GM23338 (cell line): ENCODE data around the gene EHMT2. TPM values are rescaled to one million over a fixed set of nuclear protein-coding genes. Genes with fewer than 3 reads are reported as not detected.
A peak's percentile ranks its signal among the peaks of the same experiment; 100 is the strongest.

Experiments
- ATAC-seq: fragments of 200-7000 bp; cut with Tn5 transposase; 3 replicates; pipeline ENCODE4 v1.9.1; 2020
- DNase-seq: peaks from one replicate; pipeline ENCODE4 v3.0.0-alpha.2; 2015; ENCODE audit warnings: low spot score
- H2AFZ ChIP-seq: fragments of 200-600 bp; sonication (generic); 2 replicates; pipeline ENCODE4 v1.8.0; 2016; ENCODE audit warnings: antibody characterized with exemption, mild to moderate bottlenecking, moderate library complexity
- H3F3A ChIP-seq: fragments of 200-600 bp; sonication (generic); replicated peaks from 2 replicates; pipeline ENCODE4 v1.8.0; 2017; ENCODE audit warnings: antibody characterized with exemption, mixed run types, low read depth
- H3K27ac ChIP-seq: fragments of 200-600 bp; sonication (generic); 2 replicates; pipeline ENCODE4 v1.6.1; 2016; ENCODE audit warnings: low read depth
- H3K27me3 ChIP-seq: fragments of 200-600 bp; sonication (generic); 2 replicates; pipeline ENCODE4 v1.8.0; 2016; ENCODE audit warnings: mild to moderate bottlenecking, mixed run types, moderate library complexity; ENCODE audit not compliant: insufficient read depth
- H3K36me3 ChIP-seq: fragments of 200-600 bp; sonication (generic); 2 replicates; pipeline ENCODE4 v1.8.0; 2016; ENCODE audit warnings: mild to moderate bottlenecking; ENCODE audit not compliant: insufficient read depth
- H3K4me1 ChIP-seq: fragments of 200-600 bp; sonication (generic); 2 replicates; pipeline ENCODE4 v1.8.0; 2016; ENCODE audit warnings: mild to moderate bottlenecking, moderate library complexity; ENCODE audit not compliant: insufficient read depth
- H3K4me2 ChIP-seq: fragments of 200-600 bp; sonication (generic); 2 replicates; pipeline ENCODE4 v1.7.1; 2017; ENCODE audit warnings: mixed run types
- H3K4me3 ChIP-seq: fragments of 200-600 bp; sonication (generic); 2 replicates; pipeline ENCODE4 v1.6.1; 2016; ENCODE audit warnings: mixed run types
- H3K79me2 ChIP-seq: fragments of 200-600 bp; sonication (generic); replicated peaks from 2 replicates; pipeline ENCODE4 v1.8.0; 2017; ENCODE audit warnings: mild to moderate bottlenecking; ENCODE audit not compliant: insufficient read depth
- H3K9me2 ChIP-seq: fragments of 200-600 bp; sonication (generic); 2 replicates; pipeline ENCODE4 v1.8.0; 2017; ENCODE audit not compliant: insufficient read depth
- H4K20me1 ChIP-seq: fragments of 200-600 bp; sonication (generic); replicated peaks from 2 replicates; pipeline ENCODE4 v1.8.0; 2017; ENCODE audit warnings: mild to moderate bottlenecking; ENCODE audit not compliant: insufficient read depth
- H3K27ac Mint-ChIP-seq: 2 replicates; pipeline ENCODE4 v1.8.0; 2020; ENCODE audit warnings: inconsistent platforms, mild to moderate bottlenecking, moderate library complexity, mixed read lengths
- H3K27me3 Mint-ChIP-seq: 3 replicates; pipeline ENCODE4 v1.8.0; 2022; ENCODE audit warnings: low read depth, mild to moderate bottlenecking, moderate library complexity, mixed read lengths, inconsistent platforms; ENCODE audit not compliant: insufficient read depth, poor library complexity
- H3K36me3 Mint-ChIP-seq: 3 replicates; pipeline ENCODE4 v1.8.0; 2021; ENCODE audit warnings: low read depth, mild to moderate bottlenecking, inconsistent platforms, moderate library complexity, mixed read lengths
- H3K4me1 Mint-ChIP-seq: 3 replicates; pipeline ENCODE4 v1.8.0; 2020; ENCODE audit warnings: mild to moderate bottlenecking, inconsistent platforms, mixed read lengths
- H3K4me3 Mint-ChIP-seq: 3 replicates; pipeline ENCODE4 v1.8.0; 2021; ENCODE audit warnings: moderate library complexity, mild to moderate bottlenecking, inconsistent platforms, mixed read lengths
- H3K9me3 Mint-ChIP-seq: 3 replicates; pipeline ENCODE4 v1.8.0; 2020; ENCODE audit warnings: moderate library complexity, mild to moderate bottlenecking, inconsistent platforms, mixed read lengths
- EZH2 ChIP-seq: fragments of 200-600 bp; sonication (generic); IDR thresholded peaks from one replicate; pipeline ENCODE4 v1.8.0; 2017; ENCODE audit warnings: antibody characterized with exemption, mild to moderate bottlenecking, low read depth; ENCODE audit not compliant: unreplicated experiment
- JUNB ChIP-seq: IDR thresholded peaks from one replicate; pipeline ENCODE4 v1.6.1; 2016; ENCODE audit warnings: antibody characterized with exemption; ENCODE audit not compliant: unreplicated experiment
- NANOG ChIP-seq: IDR thresholded peaks from 2 replicates; pipeline ENCODE4 v1.6.1; 2016; ENCODE audit warnings: antibody characterized with exemption, borderline replicate concordance
- POLR2AphosphoS5 ChIP-seq: IDR thresholded peaks from 2 replicates; pipeline ENCODE4 v1.6.1; 2016; ENCODE audit warnings: antibody characterized with exemption, low read depth
- ZNF114 ChIP-seq: fragments of 250-450 bp; sonication (Bioruptor Pico); IDR thresholded peaks from 2 replicates; pipeline ENCODE4 v1.5.0; 2020; ENCODE audit warnings: mild to moderate bottlenecking, moderate library complexity
- ZNF331 ChIP-seq: fragments of 250-450 bp; sonication (Bioruptor Pico); IDR thresholded peaks from 2 replicates; pipeline ENCODE4 v1.5.0; 2020; ENCODE audit warnings: low read depth, mild to moderate bottlenecking, moderate library complexity
- polyA plus RNA-seq: library from polyadenylated mRNA; unstranded; fragments of >200 nt; fragmentation: Nextera tagmentation; extraction: Ambion mirVana; gene quantifications from 2 replicates; pipeline ENCODE4 v1.2.1, GENCODE V29; 2016
- total RNA-seq: library from RNA; depleted of rRNA; stranded (reverse); fragments of >200 nt; shearing (Covaris generic); gene quantifications from 2 replicates; pipeline ENCODE4 v1.2.3, GENCODE V29; 2014
- TF ChIP-seq, protein P1 (sequence below), 2 experiments: fragments of 200-600 bp in 1 of 2; sonication (generic) in 1 of 2; conservative IDR thresholded peaks; 2 replicates each; pipeline versions ENCODE4 v1.5.1 to v1.6.1; 2016 to 2017; ENCODE audit warnings: antibody characterized with exemption in 2 of 2, low read depth in 2 of 2, mild to moderate bottlenecking in 2 of 2, moderate library complexity in 1 of 2
- TF ChIP-seq, protein P2 (sequence below): IDR thresholded peaks from one replicate; pipeline ENCODE4 v1.6.1; 2018; ENCODE audit warnings: antibody characterized with exemption; ENCODE audit not compliant: unreplicated experiment
- TF ChIP-seq, protein P3 (sequence below): fragments of 250-450 bp; sonication (Bioruptor Pico); IDR thresholded peaks from 2 replicates; pipeline ENCODE4 v1.5.0; 2020; ENCODE audit warnings: mild to moderate bottlenecking, moderate library complexity
- TF ChIP-seq, protein P4 (sequence below): IDR thresholded peaks from 2 replicates; pipeline ENCODE4 v1.6.1; 2016; ENCODE audit warnings: antibody characterized with exemption

Gene EHMT2
- total and polyA plus RNA-seq, 2 experiments from 2014 or later = 113 to 193 TPM

DNA sequence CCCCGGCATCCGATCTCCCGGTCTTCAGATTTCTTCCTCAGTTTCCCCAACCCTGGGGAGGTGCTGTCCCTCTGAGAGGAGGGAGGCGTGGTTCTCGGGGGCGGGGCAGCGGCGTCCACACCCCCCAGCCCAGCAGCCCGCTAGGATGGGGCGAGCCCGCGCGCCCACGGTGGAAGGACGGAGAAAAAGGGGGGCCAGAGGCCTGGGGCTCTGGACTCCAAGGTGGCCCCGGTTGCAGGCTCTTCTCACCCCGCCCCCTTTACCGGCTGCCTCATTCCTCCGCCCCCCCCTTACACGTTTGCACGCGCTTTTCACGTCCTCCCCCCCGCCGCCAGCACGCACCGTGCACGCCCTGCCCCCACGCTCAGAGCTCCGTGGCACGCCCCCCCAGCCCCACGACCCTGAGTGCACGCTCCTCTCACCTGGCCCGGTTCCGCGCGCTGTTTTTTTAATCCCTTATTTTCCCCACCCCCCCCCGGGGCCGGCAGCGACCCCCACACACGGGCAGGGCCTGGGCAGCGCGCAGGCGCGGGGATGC lies 4.0 kb upstream of the EHMT2 start (continued):
- TF ChIP-seq, protein P1, sequence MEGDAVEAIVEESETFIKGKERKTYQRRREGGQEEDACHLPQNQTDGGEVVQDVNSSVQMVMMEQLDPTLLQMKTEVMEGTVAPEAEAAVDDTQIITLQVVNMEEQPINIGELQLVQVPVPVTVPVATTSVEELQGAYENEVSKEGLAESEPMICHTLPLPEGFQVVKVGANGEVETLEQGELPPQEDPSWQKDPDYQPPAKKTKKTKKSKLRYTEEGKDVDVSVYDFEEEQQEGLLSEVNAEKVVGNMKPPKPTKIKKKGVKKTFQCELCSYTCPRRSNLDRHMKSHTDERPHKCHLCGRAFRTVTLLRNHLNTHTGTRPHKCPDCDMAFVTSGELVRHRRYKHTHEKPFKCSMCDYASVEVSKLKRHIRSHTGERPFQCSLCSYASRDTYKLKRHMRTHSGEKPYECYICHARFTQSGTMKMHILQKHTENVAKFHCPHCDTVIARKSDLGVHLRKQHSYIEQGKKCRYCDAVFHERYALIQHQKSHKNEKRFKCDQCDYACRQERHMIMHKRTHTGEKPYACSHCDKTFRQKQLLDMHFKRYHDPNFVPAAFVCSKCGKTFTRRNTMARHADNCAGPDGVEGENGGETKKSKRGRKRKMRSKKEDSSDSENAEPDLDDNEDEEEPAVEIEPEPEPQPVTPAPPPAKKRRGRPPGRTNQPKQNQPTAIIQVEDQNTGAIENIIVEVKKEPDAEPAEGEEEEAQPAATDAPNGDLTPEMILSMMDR (conservative IDR thresholded peaks at IDR 0.05; ENCODE audit: low read depth in 2 of 2) = no peak
- TF ChIP-seq POLR2AphosphoS5 (0 out of 2 replicates have a peak, but pooled peaks have one; percentile 38), NANOG (no peak)

DNA sequence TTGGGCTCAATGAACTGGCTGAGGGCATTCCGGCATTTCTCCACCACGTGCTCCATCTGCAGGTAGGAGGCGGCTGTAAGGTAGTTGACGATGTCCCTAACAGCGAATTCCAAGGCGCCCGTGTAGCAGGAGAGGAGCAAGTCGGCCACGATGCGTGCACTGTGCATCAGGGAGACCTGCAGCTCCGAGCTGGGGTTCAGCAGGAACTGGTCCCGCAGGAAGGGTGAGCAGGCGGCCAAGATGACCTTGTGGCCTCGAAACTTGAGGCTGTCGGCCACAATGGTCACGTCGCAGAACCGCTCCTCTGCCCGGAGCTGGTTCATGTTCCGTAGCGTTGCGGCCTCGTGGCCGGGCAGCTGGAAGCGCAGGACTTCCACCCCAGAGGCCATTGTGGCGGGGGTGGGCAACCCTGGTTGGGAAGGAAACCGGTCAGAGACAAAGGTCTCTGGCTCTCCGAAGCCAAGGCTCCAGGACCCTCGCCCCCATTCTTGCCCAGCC lies 3.5 kb upstream of the EHMT2 start:
- H3K27me3 Mint-ChIP-seq = peaks cover 23% of the 10 kb centered on the region
- Histone ChIP-seq H3K4me3 (peak overlapping the region; percentile 80), H3K27ac (peak overlapping the region; percentile 50; the same call in 1 of the 2 replicates), H3F3A (peaks cover 10% of the 10 kb centered on the region; the same call in 1 of the 2 replicates), H3K4me2 (peak overlapping the region; percentile 94), H3K36me3 (peaks cover 2% of the 10 kb centered on the region; the same call in 1 of the 2 replicates), H3K4me1 (peaks cover 18% of the 10 kb centered on the region; the same call in 1 of the 2 replicates), H3K9me2 (no peaks in the 10 kb centered on the region), H4K20me1 (peaks cover 5% of the 10 kb centered on the region; the same call in 1 of the 2 replicates), H3K79me2 (peaks cover 9% of the 10 kb centered on the region; the same call in 1 of the 2 replicates), H2AFZ (no peak overlapping the region), H3K27me3 (no peaks in the 10 kb centered on the region)
- H3K27ac Mint-ChIP-seq = peak overlapping the region; percentile 81; the same call in 1 of the 2 replicates
- H3K4me1 Mint-ChIP-seq = peaks cover 30% of the 10 kb centered on the region
- ATAC-seq = peak; percentile 7
- no peak for TF ChIP-seq JUNB
- TF ChIP-seq EZH2 = no peak
- TF ChIP-seq ZNF114 (CRISPR knock-in tag) = no peak
- TF ChIP-seq, protein P2, sequence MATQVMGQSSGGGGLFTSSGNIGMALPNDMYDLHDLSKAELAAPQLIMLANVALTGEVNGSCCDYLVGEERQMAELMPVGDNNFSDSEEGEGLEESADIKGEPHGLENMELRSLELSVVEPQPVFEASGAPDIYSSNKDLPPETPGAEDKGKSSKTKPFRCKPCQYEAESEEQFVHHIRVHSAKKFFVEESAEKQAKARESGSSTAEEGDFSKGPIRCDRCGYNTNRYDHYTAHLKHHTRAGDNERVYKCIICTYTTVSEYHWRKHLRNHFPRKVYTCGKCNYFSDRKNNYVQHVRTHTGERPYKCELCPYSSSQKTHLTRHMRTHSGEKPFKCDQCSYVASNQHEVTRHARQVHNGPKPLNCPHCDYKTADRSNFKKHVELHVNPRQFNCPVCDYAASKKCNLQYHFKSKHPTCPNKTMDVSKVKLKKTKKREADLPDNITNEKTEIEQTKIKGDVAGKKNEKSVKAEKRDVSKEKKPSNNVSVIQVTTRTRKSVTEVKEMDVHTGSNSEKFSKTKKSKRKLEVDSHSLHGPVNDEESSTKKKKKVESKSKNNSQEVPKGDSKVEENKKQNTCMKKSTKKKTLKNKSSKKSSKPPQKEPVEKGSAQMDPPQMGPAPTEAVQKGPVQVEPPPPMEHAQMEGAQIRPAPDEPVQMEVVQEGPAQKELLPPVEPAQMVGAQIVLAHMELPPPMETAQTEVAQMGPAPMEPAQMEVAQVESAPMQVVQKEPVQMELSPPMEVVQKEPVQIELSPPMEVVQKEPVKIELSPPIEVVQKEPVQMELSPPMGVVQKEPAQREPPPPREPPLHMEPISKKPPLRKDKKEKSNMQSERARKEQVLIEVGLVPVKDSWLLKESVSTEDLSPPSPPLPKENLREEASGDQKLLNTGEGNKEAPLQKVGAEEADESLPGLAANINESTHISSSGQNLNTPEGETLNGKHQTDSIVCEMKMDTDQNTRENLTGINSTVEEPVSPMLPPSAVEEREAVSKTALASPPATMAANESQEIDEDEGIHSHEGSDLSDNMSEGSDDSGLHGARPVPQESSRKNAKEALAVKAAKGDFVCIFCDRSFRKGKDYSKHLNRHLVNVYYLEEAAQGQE = no peak
- no peak for TF ChIP-seq ZNF331 (CRISPR knock-in tag)
- TF ChIP-seq, protein P3, sequence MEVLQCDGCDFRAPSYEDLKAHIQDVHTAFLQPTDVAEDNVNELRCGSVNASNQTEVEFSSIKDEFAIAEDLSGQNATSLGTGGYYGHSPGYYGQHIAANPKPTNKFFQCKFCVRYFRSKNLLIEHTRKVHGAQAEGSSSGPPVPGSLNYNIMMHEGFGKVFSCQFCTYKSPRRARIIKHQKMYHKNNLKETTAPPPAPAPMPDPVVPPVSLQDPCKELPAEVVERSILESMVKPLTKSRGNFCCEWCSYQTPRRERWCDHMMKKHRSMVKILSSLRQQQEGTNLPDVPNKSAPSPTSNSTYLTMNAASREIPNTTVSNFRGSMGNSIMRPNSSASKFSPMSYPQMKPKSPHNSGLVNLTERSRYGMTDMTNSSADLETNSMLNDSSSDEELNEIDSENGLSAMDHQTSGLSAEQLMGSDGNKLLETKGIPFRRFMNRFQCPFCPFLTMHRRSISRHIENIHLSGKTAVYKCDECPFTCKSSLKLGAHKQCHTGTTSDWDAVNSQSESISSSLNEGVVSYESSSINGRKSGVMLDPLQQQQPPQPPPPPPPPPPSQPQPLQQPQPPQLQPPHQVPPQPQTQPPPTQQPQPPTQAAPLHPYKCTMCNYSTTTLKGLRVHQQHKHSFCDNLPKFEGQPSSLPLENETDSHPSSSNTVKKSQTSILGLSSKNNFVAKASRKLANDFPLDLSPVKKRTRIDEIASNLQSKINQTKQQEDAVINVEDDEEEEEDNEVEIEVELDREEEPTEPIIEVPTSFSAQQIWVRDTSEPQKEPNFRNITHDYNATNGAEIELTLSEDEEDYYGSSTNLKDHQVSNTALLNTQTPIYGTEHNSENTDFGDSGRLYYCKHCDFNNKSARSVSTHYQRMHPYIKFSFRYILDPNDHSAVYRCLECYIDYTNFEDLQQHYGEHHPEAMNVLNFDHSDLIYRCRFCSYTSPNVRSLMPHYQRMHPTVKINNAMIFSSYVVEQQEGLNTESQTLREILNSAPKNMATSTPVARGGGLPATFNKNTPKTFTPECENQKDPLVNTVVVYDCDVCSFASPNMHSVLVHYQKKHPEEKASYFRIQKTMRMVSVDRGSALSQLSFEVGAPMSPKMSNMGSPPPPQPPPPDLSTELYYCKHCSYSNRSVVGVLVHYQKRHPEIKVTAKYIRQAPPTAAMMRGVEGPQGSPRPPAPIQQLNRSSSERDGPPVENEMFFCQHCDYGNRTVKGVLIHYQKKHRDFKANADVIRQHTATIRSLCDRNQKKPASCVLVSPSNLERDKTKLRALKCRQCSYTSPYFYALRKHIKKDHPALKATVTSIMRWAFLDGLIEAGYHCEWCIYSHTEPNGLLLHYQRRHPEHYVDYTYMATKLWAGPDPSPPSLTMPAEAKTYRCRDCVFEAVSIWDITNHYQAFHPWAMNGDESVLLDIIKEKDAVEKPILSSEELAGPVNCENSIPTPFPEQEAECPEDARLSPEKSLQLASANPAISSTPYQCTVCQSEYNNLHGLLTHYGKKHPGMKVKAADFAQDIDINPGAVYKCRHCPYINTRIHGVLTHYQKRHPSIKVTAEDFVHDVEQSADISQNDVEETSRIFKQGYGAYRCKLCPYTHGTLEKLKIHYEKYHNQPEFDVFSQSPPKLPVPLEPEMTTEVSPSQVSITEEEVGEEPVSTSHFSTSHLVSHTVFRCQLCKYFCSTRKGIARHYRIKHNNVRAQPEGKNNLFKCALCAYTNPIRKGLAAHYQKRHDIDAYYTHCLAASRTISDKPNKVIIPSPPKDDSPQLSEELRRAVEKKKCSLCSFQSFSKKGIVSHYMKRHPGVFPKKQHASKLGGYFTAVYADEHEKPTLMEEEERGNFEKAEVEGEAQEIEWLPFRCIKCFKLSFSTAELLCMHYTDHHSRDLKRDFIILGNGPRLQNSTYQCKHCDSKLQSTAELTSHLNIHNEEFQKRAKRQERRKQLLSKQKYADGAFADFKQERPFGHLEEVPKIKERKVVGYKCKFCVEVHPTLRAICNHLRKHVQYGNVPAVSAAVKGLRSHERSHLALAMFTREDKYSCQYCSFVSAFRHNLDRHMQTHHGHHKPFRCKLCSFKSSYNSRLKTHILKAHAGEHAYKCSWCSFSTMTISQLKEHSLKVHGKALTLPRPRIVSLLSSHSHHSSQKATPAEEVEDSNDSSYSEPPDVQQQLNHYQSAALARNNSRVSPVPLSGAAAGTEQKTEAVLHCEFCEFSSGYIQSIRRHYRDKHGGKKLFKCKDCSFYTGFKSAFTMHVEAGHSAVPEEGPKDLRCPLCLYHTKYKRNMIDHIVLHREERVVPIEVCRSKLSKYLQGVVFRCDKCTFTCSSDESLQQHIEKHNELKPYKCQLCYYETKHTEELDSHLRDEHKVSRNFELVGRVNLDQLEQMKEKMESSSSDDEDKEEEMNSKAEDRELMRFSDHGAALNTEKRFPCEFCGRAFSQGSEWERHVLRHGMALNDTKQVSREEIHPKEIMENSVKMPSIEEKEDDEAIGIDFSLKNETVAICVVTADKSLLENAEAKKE (CRISPR knock-in tag) = no peak
- TF ChIP-seq, protein P4, sequence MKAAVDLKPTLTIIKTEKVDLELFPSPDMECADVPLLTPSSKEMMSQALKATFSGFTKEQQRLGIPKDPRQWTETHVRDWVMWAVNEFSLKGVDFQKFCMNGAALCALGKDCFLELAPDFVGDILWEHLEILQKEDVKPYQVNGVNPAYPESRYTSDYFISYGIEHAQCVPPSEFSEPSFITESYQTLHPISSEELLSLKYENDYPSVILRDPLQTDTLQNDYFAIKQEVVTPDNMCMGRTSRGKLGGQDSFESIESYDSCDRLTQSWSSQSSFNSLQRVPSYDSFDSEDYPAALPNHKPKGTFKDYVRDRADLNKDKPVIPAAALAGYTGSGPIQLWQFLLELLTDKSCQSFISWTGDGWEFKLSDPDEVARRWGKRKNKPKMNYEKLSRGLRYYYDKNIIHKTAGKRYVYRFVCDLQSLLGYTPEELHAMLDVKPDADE = no peak
- peak overlapping the region; percentile 79 for H3K4me3 Mint-ChIP-seq
- peaks cover 28% of the 10 kb centered on the region for H3K36me3 Mint-ChIP-seq
- H3K9me3 Mint-ChIP-seq = no peaks in the 10 kb centered on the region
- DNase-seq = peak; percentile 64
